ENCODE results near the gene GOLGA5.

GRCh38 chr14:92780444-92781232 is 13.5 kb upstream of the GOLGA5 start:
- TF ChIP-seq CTCF (IDR thresholded peaks at IDR 0.05; ENCODE audit: poor library complexity), result no peak
- no peak for TF ChIP-seq EZH2 (IDR thresholded peaks at IDR 0.05; ENCODE audit: borderline replicate concordance)
- TF ChIP-seq EZH2phosphoT487 (IDR thresholded peaks at IDR 0.05; ENCODE audit: low read depth, severe bottlenecking, unreplicated experiment), result no peak
